Activated CD4-positive, alpha-beta T cell treated with anti-CD3 and anti-CD28 coated beads, Interleukin-2, amount 10 ng/mL, durations not matched to agents 7 days and 5 days (primary cell): ENCODE results near the gene PODXL2. TPM values are rescaled to one million over a fixed set of nuclear protein-coding genes. Genes with fewer than 3 reads are reported as not detected.

Experiments used
- CTCF ChIA-PET: fragments of 350-600 bp; sonication (Branson Sonifier 250); formaldehyde crosslinking; loops from one replicate; lab custom pipeline; 2021; ENCODE audit warnings: antibody characterized with exemption; lab: Charles Lee
- POLR2A ChIA-PET: fragments of 350-600 bp; sonication (Branson Sonifier 250); formaldehyde crosslinking; loops from one replicate; lab custom pipeline; 2021; ENCODE audit warnings: antibody characterized with exemption; lab: Charles Lee
- DNase-seq: peaks from one replicate; pipeline ENCODE4 v3.0.0-alpha.2; 2020
- H3K27ac Mint-ChIP-seq: one replicate; pipeline ENCODE4 v1.8.0; 2021; ENCODE audit warnings: mild to moderate bottlenecking, moderate library complexity, mixed read lengths
- H3K27me3 Mint-ChIP-seq: one replicate; pipeline ENCODE4 v1.8.0; 2021; ENCODE audit warnings: mixed read lengths
- H3K36me3 Mint-ChIP-seq: one replicate; pipeline ENCODE4 v1.8.0; 2021; ENCODE audit warnings: low read depth, mixed read lengths
- H3K4me1 Mint-ChIP-seq: one replicate; pipeline ENCODE4 v1.8.0; 2021; ENCODE audit warnings: mixed read lengths
- H3K4me3 Mint-ChIP-seq: one replicate; pipeline ENCODE4 v1.8.0; 2021; ENCODE audit warnings: mild to moderate bottlenecking, moderate library complexity, mixed read lengths
- H3K9me3 Mint-ChIP-seq: one replicate; pipeline ENCODE4 v1.8.0; 2021; ENCODE audit warnings: mixed read lengths
- total RNA-seq, 2 experiments: library from RNA; stranded (reverse); gene quantifications; one replicate each; pipeline ENCODE4 v1.2.3, GENCODE V29; 2021

PODXL2 gene
- total RNA-seq, 2 experiments from 2014 or later: 2.7 to 2.9 TPM

DNA sequence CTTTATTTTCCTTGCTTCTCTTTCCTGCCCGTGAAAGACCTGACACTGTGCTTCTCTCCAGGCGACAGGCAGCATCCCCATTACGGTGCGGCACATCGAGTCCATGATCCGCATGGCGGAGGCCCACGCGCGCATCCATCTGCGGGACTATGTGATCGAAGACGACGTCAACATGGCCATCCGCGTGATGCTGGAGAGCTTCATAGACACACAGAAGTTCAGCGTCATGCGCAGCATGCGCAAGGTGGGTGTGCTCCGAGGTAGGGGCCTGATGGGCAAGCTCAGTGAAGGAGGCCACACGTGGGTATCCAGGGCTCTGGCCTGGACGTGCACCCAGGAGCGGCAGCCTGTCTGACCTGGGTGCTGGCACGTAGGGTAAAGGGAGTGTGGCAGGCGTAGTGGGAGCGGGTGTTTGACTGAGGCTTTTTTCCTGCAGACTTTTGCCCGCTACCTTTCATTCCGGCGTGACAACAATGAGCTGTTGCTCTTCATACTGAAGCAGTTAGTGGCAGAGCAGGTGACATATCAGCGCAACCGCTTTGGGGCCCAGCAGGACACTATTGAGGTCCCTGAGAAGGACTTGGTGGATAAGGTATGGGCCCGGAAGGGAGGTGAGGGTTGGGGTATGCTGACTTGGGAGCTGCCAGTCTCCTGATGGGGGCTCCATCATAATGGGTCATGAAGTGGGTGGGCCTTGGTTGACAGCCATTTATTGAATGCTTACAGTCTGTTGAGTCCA is 8.2 kb upstream of the PODXL2 start:
- POLR2A ChIA-PET: no interaction called here
- no peak for DNase-seq
- H3K36me3 Mint-ChIP-seq: peaks cover 47% of the 10 kb centered on the region
- peaks cover 1% of the 10 kb centered on the region for H3K27me3 Mint-ChIP-seq
- H3K4me1 Mint-ChIP-seq: peaks cover 10% of the 10 kb centered on the region
- no peak overlapping the region for H3K4me3 Mint-ChIP-seq
- CTCF ChIA-PET: interaction anchor here (0.9 kb wide), 1 partner anchor 15 kb away, joined by 3 read pairs; no protein-coding TSS in a partner anchor
- no peaks in the 10 kb centered on the region for H3K9me3 Mint-ChIP-seq
- H3K27ac Mint-ChIP-seq: no peak overlapping the region

DNA sequence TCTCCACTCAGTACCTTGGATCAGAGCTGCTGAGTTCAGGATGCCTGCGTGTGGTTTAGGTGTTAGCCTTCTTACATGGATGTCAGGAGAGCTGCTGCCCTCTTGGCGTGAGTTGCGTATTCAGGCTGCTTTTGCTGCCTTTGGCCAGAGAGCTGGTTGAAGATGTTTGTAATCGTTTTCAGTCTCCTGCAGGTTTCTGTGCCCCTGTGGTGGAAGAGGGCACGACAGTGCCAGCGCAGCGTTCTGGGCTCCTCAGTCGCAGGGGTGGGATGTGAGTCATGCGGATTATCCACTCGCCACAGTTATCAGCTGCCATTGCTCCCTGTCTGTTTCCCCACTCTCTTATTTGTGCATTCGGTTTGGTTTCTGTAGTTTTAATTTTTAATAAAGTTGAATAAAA is 7.0 kb upstream of the PODXL2 start:
- Mint-ChIP-seq H3K9me3 (no peaks in the 10 kb centered on the region), H3K4me1 (peaks cover 12% of the 10 kb centered on the region), H3K27me3 (peaks cover 12% of the 10 kb centered on the region), H3K27ac (no peak overlapping the region), H3K4me3 (no peak overlapping the region), H3K36me3 (peaks cover 38% of the 10 kb centered on the region)
- CTCF ChIA-PET: no interaction called here
- no peak for DNase-seq
- POLR2A ChIA-PET: no interaction called here

- no peak overlapping the region for H3K27ac Mint-ChIP-seq
- CTCF ChIA-PET: interaction anchor here (0.7 kb wide), 1 partner anchor 642 kb away, joined by 3 read pairs; no protein-coding TSS in a partner anchor
These were observed 6.0 kb upstream of the PODXL2 start for GRCh38 chr3:127622772-127623576.

DNA sequence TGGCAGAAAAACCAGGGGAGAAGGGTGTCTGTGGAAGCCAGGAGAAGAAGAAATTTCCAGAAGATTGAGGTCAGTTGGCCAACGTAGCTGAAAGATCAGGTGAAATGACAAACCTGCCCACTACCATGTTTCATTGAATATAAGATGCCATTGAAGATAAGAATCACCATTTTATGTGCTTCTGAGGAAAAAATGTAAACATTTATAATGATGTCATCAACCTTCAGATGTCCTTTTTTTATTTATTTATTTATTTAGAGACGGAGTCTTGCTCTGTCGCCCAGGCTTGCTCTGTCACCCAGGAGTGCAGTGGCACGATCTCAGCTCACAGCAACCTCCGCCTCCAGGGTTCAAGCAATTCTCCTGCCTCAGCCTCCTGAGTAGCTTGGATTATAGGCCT is 4.9 kb upstream of the PODXL2 start:
- Mint-ChIP-seq H3K27me3 (peaks cover 29% of the 10 kb centered on the region), H3K27ac (no peak overlapping the region), H3K4me3 (no peak overlapping the region), H3K36me3 (peaks cover 20% of the 10 kb centered on the region), H3K4me1 (peaks cover 19% of the 10 kb centered on the region), H3K9me3 (no peaks in the 10 kb centered on the region)
- CTCF ChIA-PET: no interaction called here
- DNase-seq: no peak
- POLR2A ChIA-PET: no interaction called here

More at GRCh38 chr3:127622772-127623576, 6.0 kb upstream of the PODXL2 start:
- Mint-ChIP-seq H3K4me3 (no peak overlapping the region), H3K9me3 (no peaks in the 10 kb centered on the region), H3K27me3 (peaks cover 21% of the 10 kb centered on the region), H3K4me1 (peaks cover 12% of the 10 kb centered on the region), H3K36me3 (peaks cover 31% of the 10 kb centered on the region)
- DNase-seq: no peak
- POLR2A ChIA-PET: no interaction called here

DNA sequence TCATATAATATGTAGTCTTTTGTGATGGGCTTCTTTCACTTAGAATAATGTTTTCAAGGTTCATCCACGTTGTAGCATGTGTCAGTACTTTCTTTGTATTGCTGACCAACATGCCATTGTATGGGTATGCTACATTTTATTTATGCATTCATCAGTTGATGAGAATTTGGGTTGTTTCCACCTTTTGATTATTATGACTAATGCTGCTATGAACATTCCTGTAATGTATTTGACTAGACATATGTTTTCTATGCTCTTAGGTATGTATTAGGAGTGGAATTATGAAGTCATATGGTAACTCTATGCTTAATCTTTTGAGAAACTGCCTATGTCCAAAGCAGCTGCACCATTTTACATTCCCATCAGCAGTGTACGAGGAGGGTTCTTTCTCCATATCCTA is 3.2 kb upstream of the PODXL2 start:
- POLR2A ChIA-PET: no interaction called here
- peaks cover 23% of the 10 kb centered on the region for H3K36me3 Mint-ChIP-seq
- CTCF ChIA-PET: interaction anchor here (0.6 to 1.7 kb wide), 3 partner anchors 10 to 1800 kb away, joined by 4 to 5 read pairs (median 5); no protein-coding TSS in a partner anchor
- no peak overlapping the region for H3K4me3 Mint-ChIP-seq
- peaks cover 30% of the 10 kb centered on the region for H3K4me1 Mint-ChIP-seq
- H3K27me3 Mint-ChIP-seq: peaks cover 44% of the 10 kb centered on the region
- DNase-seq: no peak
- no peak overlapping the region for H3K27ac Mint-ChIP-seq
- H3K9me3 Mint-ChIP-seq: no peaks in the 10 kb centered on the region

GRCh38 chr3:127628426-127628787 is 578 bp upstream of the PODXL2 start:
- H3K4me3 Mint-ChIP-seq: peak overlapping the region; percentile 70
- H3K36me3 Mint-ChIP-seq: peaks cover 9% of the 10 kb centered on the region
- peaks cover 33% of the 10 kb centered on the region for H3K4me1 Mint-ChIP-seq
- no peak for DNase-seq
- peaks cover 57% of the 10 kb centered on the region for H3K27me3 Mint-ChIP-seq
- POLR2A ChIA-PET: no interaction called here
- H3K27ac Mint-ChIP-seq: no peak overlapping the region
- CTCF ChIA-PET: interaction anchor here (1.1 kb wide), 3 partner anchors 13 to 53 kb away, joined by 3 read pairs; no protein-coding TSS in a partner anchor
- no peaks in the 10 kb centered on the region for H3K9me3 Mint-ChIP-seq

- peak overlapping the region; percentile 62 for H3K27ac Mint-ChIP-seq
- H3K9me3 Mint-ChIP-seq: no peaks in the 10 kb centered on the region
- H3K4me3 Mint-ChIP-seq: peak overlapping the region; percentile 76
- peaks cover 9% of the 10 kb centered on the region for H3K36me3 Mint-ChIP-seq
- peaks cover 57% of the 10 kb centered on the region for H3K27me3 Mint-ChIP-seq
- H3K4me1 Mint-ChIP-seq: peaks cover 33% of the 10 kb centered on the region
- DNase-seq: peak; percentile 23
- ChIA-PET CTCF (interaction anchor here (1.0 to 1.3 kb wide), 2 partner anchors 15 to 32 kb away, joined by 3 read pairs; partner anchors contain the start of gene MCM2), POLR2A (no interaction called here)
These were observed 750 bp downstream of the PODXL2 start for GRCh38 chr3:127629467-127630403.

- Mint-ChIP-seq H3K36me3 (peaks cover 9% of the 10 kb centered on the region), H3K4me3 (no peak overlapping the region)
- POLR2A ChIA-PET: interaction anchor here (0.6 kb wide), 1 partner anchor 69 kb away, joined by 3 read pairs; no protein-coding TSS in a partner anchor
These were observed 2.1 kb downstream of the PODXL2 start for GRCh38 chr3:127630811-127631714.

DNA sequence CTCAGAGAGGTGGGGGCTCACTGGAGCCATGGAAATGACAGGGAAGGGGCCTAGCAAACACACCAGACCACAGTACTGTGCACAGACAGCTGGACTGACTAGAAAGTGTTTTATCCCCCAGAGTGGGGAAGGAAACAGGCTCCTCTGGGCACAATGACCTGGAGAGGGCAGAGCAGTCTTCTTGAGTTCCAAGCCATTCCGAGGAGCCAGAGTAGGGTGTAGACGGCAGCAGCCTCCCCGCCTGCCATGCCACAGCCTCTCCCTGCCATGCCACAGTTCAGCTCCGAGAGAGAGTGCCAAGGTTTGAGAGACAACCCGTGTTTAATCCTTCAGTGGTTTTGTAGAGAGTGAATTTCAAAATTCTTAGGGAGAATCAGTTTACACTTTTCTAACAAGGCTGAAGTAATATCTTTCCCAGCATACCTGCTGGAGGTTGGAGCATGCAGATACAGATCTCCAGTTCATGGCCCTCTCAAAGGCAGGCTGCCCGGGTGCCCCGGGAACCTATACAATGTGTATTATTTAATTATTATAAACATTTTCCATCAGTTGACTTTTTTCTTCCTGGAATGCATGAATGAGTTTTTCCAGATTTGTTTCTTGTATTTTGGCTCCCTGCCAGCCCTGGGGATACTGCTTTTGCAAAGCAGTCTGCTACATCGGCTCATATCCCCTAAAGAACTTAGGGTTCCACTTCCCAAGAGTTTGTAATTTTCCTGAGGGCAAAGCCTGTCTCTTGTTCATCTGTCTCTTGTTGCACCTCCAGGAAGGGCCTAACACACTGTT is 3.2 kb downstream of the PODXL2 start:
- Mint-ChIP-seq H3K4me3 (no peak overlapping the region), H3K27me3 (peaks cover 43% of the 10 kb centered on the region), H3K27ac (no peak overlapping the region), H3K9me3 (no peaks in the 10 kb centered on the region), H3K4me1 (peaks cover 29% of the 10 kb centered on the region), H3K36me3 (peaks cover 9% of the 10 kb centered on the region)
- no peak for DNase-seq
- POLR2A ChIA-PET: no interaction called here
- CTCF ChIA-PET: interaction anchor here (0.7 to 2.3 kb wide), 2 partner anchors 21 to 55 kb away, joined by 3 to 4 read pairs; no protein-coding TSS in a partner anchor

More at GRCh38 chr3:127630811-127631714, 2.1 kb downstream of the PODXL2 start:
- Mint-ChIP-seq H3K4me1 (peaks cover 33% of the 10 kb centered on the region), H3K27me3 (peaks cover 54% of the 10 kb centered on the region), H3K9me3 (no peaks in the 10 kb centered on the region), H3K27ac (no peak overlapping the region)
- CTCF ChIA-PET: interaction anchor here (1.3 kb wide), 1 partner anchor 14 kb away, joined by 3 read pairs; no protein-coding TSS in a partner anchor
- DNase-seq: no peak

- ChIA-PET CTCF (no interaction called here), POLR2A (no interaction called here)
- Mint-ChIP-seq H3K27ac (no peak overlapping the region), H3K27me3 (peaks cover 25% of the 10 kb centered on the region), H3K36me3 (peaks cover 7% of the 10 kb centered on the region), H3K4me3 (no peak overlapping the region), H3K9me3 (no peaks in the 10 kb centered on the region), H3K4me1 (peaks cover 29% of the 10 kb centered on the region)
- no peak for DNase-seq
These were observed 5.7 kb downstream of the PODXL2 start for GRCh38 chr3:127634653-127635052.

GRCh38 chr3:127637546-127637945 is 8.6 kb downstream of the PODXL2 start:
- ChIA-PET CTCF (no interaction called here), POLR2A (no interaction called here)
- Mint-ChIP-seq H3K27ac (peak overlapping the region; percentile 44), H3K9me3 (no peaks in the 10 kb centered on the region), H3K36me3 (no peaks in the 10 kb centered on the region), H3K4me1 (peaks cover 18% of the 10 kb centered on the region), H3K4me3 (no peak overlapping the region), H3K27me3 (no peaks in the 10 kb centered on the region)
- peak; percentile 75 for DNase-seq
